H1 (cell line): ENCODE results near the gene RASEF. TPM values are rescaled to one million over a fixed set of nuclear protein-coding genes. Genes with fewer than 3 reads are reported as not detected.

Source experiments
- HDAC2 ChIP-seq, 2 experiments: fragments of 300-600 bp in 1 of 2; sonication (generic) in 1 of 2; IDR thresholded peaks; 2 replicates each; pipeline ENCODE4 v1.6.1; 2011 to 2012; ENCODE audit warnings: low read depth in 2 of 2, low read length in 2 of 2, mild to moderate bottlenecking in 2 of 2, moderate library complexity in 2 of 2, borderline replicate concordance in 1 of 2, inconsistent platforms in 1 of 2
- PHF8 ChIP-seq: fragments of 200-600 bp; sonication (generic); conservative IDR thresholded peaks from 2 replicates; pipeline ENCODE4 v1.7.1; 2012; ENCODE audit warnings: low read depth, mild to moderate bottlenecking, inconsistent platforms, low read length, moderate library complexity
- TEAD4 ChIP-seq: IDR thresholded peaks from 2 replicates; pipeline ENCODE4 v1.6.1; 2012; ENCODE audit warnings: low read depth, low read length, inconsistent platforms, mixed read lengths
- polyA plus RNA-seq, 7 experiments: library from polyadenylated mRNA; depleted of rRNA in 3 of 7; stranded (reverse) in 5 of 7; unstranded in 2 of 7; fragments of >200 nt in 5 of 7; fragments of 200-250 nt in 2 of 7; gene quantifications; 1 replicate in 5 of 7; 2 replicates in 1 of 7; 4 replicates in 1 of 7; pipeline versions ENCODE4 v1.2.1 to v1.2.3, GENCODE V29; 2011 to 2013; ENCODE audit warnings: missing spikeins in 2 of 7, mixed read lengths in 2 of 7
- total RNA-seq: library from RNA; stranded (reverse); fragmentation: NEBNext Ultra II Directional; extraction: Animal tissue kit (Norgen Biotek cat#: 25700); gene quantifications from 2 replicates; pipeline ENCODE4 v1.2.1, GENCODE V29; 2021
- TF ChIP-seq, protein P1 (sequence below): IDR thresholded peaks from 2 replicates; pipeline ENCODE4 v1.6.1; 2012; ENCODE audit warnings: inconsistent platforms

The RASEF gene
- total and polyA plus RNA-seq, 2 of the 8 experiments (the other 6 are each of a cell fraction or from before 2014, with no cell fraction given): 1.1 to 4.6 TPM

DNA sequence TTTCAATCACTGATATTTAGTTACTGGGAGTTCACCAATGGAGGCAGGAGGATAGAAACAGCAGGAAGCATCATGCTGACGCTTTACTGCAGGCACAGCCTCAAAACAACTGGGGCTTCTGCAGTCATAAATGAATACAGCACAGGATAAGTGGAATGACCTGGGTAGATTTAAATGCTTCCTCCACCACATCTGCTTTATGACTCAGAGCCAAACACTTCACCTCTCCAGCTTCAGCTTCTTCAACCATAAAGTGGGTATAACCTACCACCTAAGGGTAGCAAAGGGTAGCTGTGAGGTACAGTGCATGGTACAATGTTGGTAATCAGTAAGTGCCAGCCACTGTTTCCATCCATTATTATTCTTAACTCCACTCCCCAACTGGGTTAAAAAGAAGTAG lies 28.4 kb downstream of the RASEF start (continued):
- TF ChIP-seq TEAD4 (no peak), HDAC2 (IDR thresholded peaks at IDR 0.05; ENCODE audit: borderline replicate concordance in 1 of 2, low read depth in 2 of 2, low read length in 2 of 2) (no peak), PHF8 (no peak)
- TF ChIP-seq, protein P1, sequence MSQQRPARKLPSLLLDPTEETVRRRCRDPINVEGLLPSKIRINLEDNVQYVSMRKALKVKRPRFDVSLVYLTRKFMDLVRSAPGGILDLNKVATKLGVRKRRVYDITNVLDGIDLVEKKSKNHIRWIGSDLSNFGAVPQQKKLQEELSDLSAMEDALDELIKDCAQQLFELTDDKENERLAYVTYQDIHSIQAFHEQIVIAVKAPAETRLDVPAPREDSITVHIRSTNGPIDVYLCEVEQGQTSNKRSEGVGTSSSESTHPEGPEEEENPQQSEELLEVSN: no peak
- TF ChIP-seq, all 59 proteins: peak for 0
